A549 (cell line): Measurements from ENCODE around the gene ETV3. TPM values are rescaled to one million over a fixed set of nuclear protein-coding genes. Genes with fewer than 3 reads are reported as not detected.

Experiments
- ATAC-seq, 2 experiments: fragments of 200-7000 bp in 1 of 2; fragments of >200 bp in 1 of 2; cut with Nextera tagmentation in 1 of 2; cut with Tn5 transposase in 1 of 2; 3 replicates each; pipeline versions ENCODE4 v1.8.0 to v1.9.1; 2018 to 2020; ENCODE audit warnings: mild to moderate bottlenecking in 1 of 2, moderate library complexity in 1 of 2
- CTCF ChIA-PET: fragments of 300-600 bp; sonication (Branson Sonifier 250); formaldehyde crosslinking; extraction: SDS; loops from one replicate; lab custom pipeline; 2021; ENCODE audit warnings: antibody characterized with exemption, inconsistent platforms; lab: Yijun Ruan, JAX
- POLR2A ChIA-PET: fragments of 350-600 bp; formaldehyde crosslinking; extraction: SDS; loops from one replicate; lab custom pipeline; 2021; ENCODE audit warnings: antibody characterized with exemption, inconsistent platforms; lab: Yijun Ruan, JAX
- DNase-seq, 2 experiments: peaks; one replicate each; pipeline versions ENCODE4 v3.0.0 to v3.0.0-alpha.2; 2011 to 2016; ENCODE audit warnings: low read depth in 1 of 2, low spot score in 1 of 2
- FAIRE-seq: peaks from 2 replicates; lab custom pipeline; 2011; peaks lifted over from hg19 to GRCh38; lab: Jason Lieb, UNC
- H3K27ac ChIP-seq, 2 experiments: fragments of >200 bp; sonication (Bioruptor Twin); formaldehyde crosslinking; 3 replicates each; pipeline ENCODE4 v1.5.1; 2016 to 2017
- H3K4me1 ChIP-seq: fragments of >200 bp; sonication (Bioruptor Twin); formaldehyde crosslinking; 3 replicates; pipeline ENCODE4 v1.6.1; 2016
- H3K4me2 ChIP-seq: fragments of >200 bp; sonication (Bioruptor Twin); formaldehyde crosslinking; 3 replicates; pipeline ENCODE4 v1.6.1; 2016
- H3K4me3 ChIP-seq: fragments of >200 bp; sonication (Bioruptor Twin); formaldehyde crosslinking; 3 replicates; pipeline ENCODE4 v1.5.1; 2016
- H3K9me3 ChIP-seq: fragments of >200 bp; sonication (Bioruptor Twin); formaldehyde crosslinking; 3 replicates; pipeline ENCODE4 v1.6.1; 2016
- BCL3 ChIP-seq: fragments of >200 bp; sonication (Bioruptor Twin); formaldehyde crosslinking; IDR thresholded peaks from 3 replicates; pipeline ENCODE4 v1.6.1; 2016
- BHLHE40 ChIP-seq: IDR thresholded peaks from 2 replicates; pipeline ENCODE4 v1.6.1; 2012; ENCODE audit warnings: low read depth, low read length, inconsistent platforms
- CEBPB ChIP-seq, 2 experiments: fragments of >200 bp in 1 of 2; sonication (Bioruptor Twin) in 1 of 2; formaldehyde crosslinking in 1 of 2; IDR thresholded peaks; 2 replicates each; pipeline ENCODE4 v1.6.1; 2012 to 2016
- ESRRA ChIP-seq: fragments of 150-350 bp; IDR thresholded peaks from 2 replicates; pipeline ENCODE4 v1.6.1; 2014; ENCODE audit warnings: mild to moderate bottlenecking, low read length, borderline replicate concordance
- GATA3 ChIP-seq: IDR thresholded peaks from 2 replicates; pipeline ENCODE4 v1.6.1; 2012; ENCODE audit warnings: borderline replicate concordance
- HDAC2 ChIP-seq: fragments of 200-600 bp; sonication (generic); IDR thresholded peaks from 2 replicates; pipeline ENCODE4 v1.6.1; 2016
- JUN ChIP-seq, 2 experiments: fragments of >200 bp; sonication (Bioruptor Twin); formaldehyde crosslinking; IDR thresholded peaks; 2 replicates in 1 of 2; 3 replicates in 1 of 2; pipeline ENCODE4 v1.6.1; 2016 to 2017
- KDM1A ChIP-seq: fragments of 200-600 bp; sonication (generic); IDR thresholded peaks from 2 replicates; pipeline ENCODE4 v1.6.1; 2016; ENCODE audit warnings: low read depth, mild to moderate bottlenecking
- MAZ ChIP-seq: fragments of 150-350 bp; IDR thresholded peaks from 2 replicates; pipeline ENCODE4 v1.6.1; 2014; ENCODE audit warnings: antibody characterized with exemption, low read depth, low read length, borderline replicate concordance
- NPAS2 ChIP-seq: fragments of 250-450 bp; sonication (Bioruptor Pico); IDR thresholded peaks from 2 replicates; pipeline ENCODE4 v1.8.0; 2022; ENCODE audit warnings: mild to moderate bottlenecking, moderate library complexity, borderline replicate concordance
- PHF8 ChIP-seq: fragments of 200-600 bp; sonication (generic); IDR thresholded peaks from 2 replicates; pipeline ENCODE4 v1.6.1; 2016; ENCODE audit warnings: low read depth, mild to moderate bottlenecking, antibody characterized with exemption, moderate library complexity, borderline replicate concordance
- POLR2AphosphoS2 ChIP-seq: conservative IDR thresholded peaks from 2 replicates; pipeline ENCODE4 v1.6.1; 2012; ENCODE audit warnings: low read length, improper control_type of control experiment, inconsistent platforms
- RAD21 ChIP-seq, 2 experiments: fragments of >200 bp in 1 of 2; sonication (Bioruptor Twin) in 1 of 2; formaldehyde crosslinking in 1 of 2; IDR thresholded peaks in 1 of 2; conservative IDR thresholded peaks in 1 of 2; 2 replicates in 1 of 2; 3 replicates in 1 of 2; pipeline ENCODE4 v1.6.1; 2012 to 2018; ENCODE audit warnings: inconsistent platforms in 1 of 2
- RCOR1 ChIP-seq: fragments of 150-350 bp; IDR thresholded peaks from 2 replicates; pipeline ENCODE4 v1.6.1; 2014; ENCODE audit warnings: antibody characterized with exemption, low read length, low read depth
- RFX5 ChIP-seq: fragments of 450-650 bp; IDR thresholded peaks from 2 replicates; pipeline ENCODE4 v1.7.1; 2014; ENCODE audit warnings: antibody characterized with exemption, mild to moderate bottlenecking, moderate library complexity
- ZC3H11A ChIP-seq: fragments of 450-650 bp; IDR thresholded peaks from 2 replicates; pipeline ENCODE4 v1.6.1; 2014; ENCODE audit warnings: antibody characterized with exemption, mild to moderate bottlenecking
- ZSCAN20 ChIP-seq: fragments of 250-450 bp; sonication (Bioruptor Pico); IDR thresholded peaks from 2 replicates; pipeline ENCODE4 v1.8.0; 2022; ENCODE audit warnings: mild to moderate bottlenecking, moderate library complexity
- WGBS: methylation state at CpG from one replicate; pipeline ENCODE4 v1.1.6; 2017; ENCODE audit errors: missing lambda C conversion rate; 5-methylcytosine and 5-hydroxymethylcytosine counted together
- polyA plus RNA-seq, 4 experiments: library from polyadenylated mRNA; depleted of rRNA in 3 of 4; stranded (reverse); fragments of >200 nt; fragmentation: RNase III in 1 of 4; extraction: RNeasy Plus Mini Kit Qiagen cat#74134 plus additional on column Dnase treatment in 1 of 4; gene quantifications; 2 replicates in 3 of 4; 3 replicates in 1 of 4; pipeline ENCODE4 v1.2.3, GENCODE V29; 2011 to 2017
- TF ChIP-seq, protein P1 (sequence below): fragments of 150-350 bp; IDR thresholded peaks from 2 replicates; pipeline ENCODE4 v1.6.1; 2014; ENCODE audit warnings: low read depth, mild to moderate bottlenecking, low read length
- TF ChIP-seq, protein P2 (sequence below): fragments of 250-450 bp; sonication (Bioruptor Pico); IDR thresholded peaks from 2 replicates; pipeline ENCODE4 v1.5.0; 2021; ENCODE audit warnings: mild to moderate bottlenecking, moderate library complexity, borderline replicate concordance
- TF ChIP-seq, protein P3 (sequence below): fragments of >200 bp; sonication (Bioruptor Twin); formaldehyde crosslinking; IDR thresholded peaks from 3 replicates; pipeline ENCODE4 v1.5.1; 2016

The ETV3 gene
- polyA plus RNA-seq, 2 of the 4 experiments (the other 2 are of a cell fraction): 11.1 to 14.5 TPM

GRCh38 chr1:157112186-157112867, 25.9 kb downstream of the ETV3 start:
- H3K4me2 ChIP-seq: no peak overlapping the region
- no peak for DNase-seq
- TF ChIP-seq BCL3 (no peak), CEBPB (IDR thresholded peaks at IDR 0.05) (no peak), JUN (IDR thresholded peaks at IDR 0.05) (no peak), KDM1A (no peak), RAD21 (conservative IDR thresholded peaks at IDR 0.05 in 1 of 2, IDR thresholded peaks at IDR 0.05 in 1 of 2) (no peak), POLR2AphosphoS2 (no peak), ZSCAN20 (CRISPR knock-in tag) (no peak), GATA3 (no peak), PHF8 (no peak), ESRRA (no peak)
- TF ChIP-seq, all 56 proteins: peak for 0
- no peaks in the 10 kb centered on the region for H3K4me1 ChIP-seq
- no peak overlapping the region for H3K4me3 ChIP-seq
- no peaks in the 10 kb centered on the region for H3K9me3 ChIP-seq
- ChIA-PET CTCF (interaction anchor here (0.6 to 9.8 kb wide), 3 partner anchors 17 to 43 kb away, joined by 3 to 79 read pairs (median 10); no protein-coding TSS in a partner anchor), POLR2A (no interaction called here)
- no peak for FAIRE-seq
- no peak for ATAC-seq
- H3K27ac ChIP-seq: no peak overlapping the region
- 55% methylated on average over 8 of the region's 8 CpGs for WGBS

- H3K4me3 ChIP-seq: no peak overlapping the region
- H3K27ac ChIP-seq: no peak overlapping the region
- ATAC-seq (no peak), DNase-seq (no peak), FAIRE-seq (no peak)
- ChIA-PET POLR2A (no interaction called here), CTCF (interaction anchor here (0.6 to 9.8 kb wide), 4 partner anchors 13 to 45 kb away, joined by 3 to 79 read pairs (median 11); no protein-coding TSS in a partner anchor)
- H3K4me1 ChIP-seq: peaks cover 3% of the 10 kb centered on the region
- no peak overlapping the region for H3K4me2 ChIP-seq
- 74% methylated on average over 17 of the region's 19 CpGs for WGBS
- TF ChIP-seq BCL3 (no peak), BHLHE40 (no peak), MAZ (no peak), HDAC2 (no peak), ESRRA (no peak), POLR2AphosphoS2 (no peak), RFX5 (no peak), NPAS2 (CRISPR knock-in tag) (no peak), CEBPB (IDR thresholded peaks at IDR 0.05) (no peak), RCOR1 (no peak), ZC3H11A (no peak)
- TF ChIP-seq, protein P1, sequence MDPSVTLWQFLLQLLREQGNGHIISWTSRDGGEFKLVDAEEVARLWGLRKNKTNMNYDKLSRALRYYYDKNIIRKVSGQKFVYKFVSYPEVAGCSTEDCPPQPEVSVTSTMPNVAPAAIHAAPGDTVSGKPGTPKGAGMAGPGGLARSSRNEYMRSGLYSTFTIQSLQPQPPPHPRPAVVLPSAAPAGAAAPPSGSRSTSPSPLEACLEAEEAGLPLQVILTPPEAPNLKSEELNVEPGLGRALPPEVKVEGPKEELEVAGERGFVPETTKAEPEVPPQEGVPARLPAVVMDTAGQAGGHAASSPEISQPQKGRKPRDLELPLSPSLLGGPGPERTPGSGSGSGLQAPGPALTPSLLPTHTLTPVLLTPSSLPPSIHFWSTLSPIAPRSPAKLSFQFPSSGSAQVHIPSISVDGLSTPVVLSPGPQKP: no peak
- TF ChIP-seq, protein P2, sequence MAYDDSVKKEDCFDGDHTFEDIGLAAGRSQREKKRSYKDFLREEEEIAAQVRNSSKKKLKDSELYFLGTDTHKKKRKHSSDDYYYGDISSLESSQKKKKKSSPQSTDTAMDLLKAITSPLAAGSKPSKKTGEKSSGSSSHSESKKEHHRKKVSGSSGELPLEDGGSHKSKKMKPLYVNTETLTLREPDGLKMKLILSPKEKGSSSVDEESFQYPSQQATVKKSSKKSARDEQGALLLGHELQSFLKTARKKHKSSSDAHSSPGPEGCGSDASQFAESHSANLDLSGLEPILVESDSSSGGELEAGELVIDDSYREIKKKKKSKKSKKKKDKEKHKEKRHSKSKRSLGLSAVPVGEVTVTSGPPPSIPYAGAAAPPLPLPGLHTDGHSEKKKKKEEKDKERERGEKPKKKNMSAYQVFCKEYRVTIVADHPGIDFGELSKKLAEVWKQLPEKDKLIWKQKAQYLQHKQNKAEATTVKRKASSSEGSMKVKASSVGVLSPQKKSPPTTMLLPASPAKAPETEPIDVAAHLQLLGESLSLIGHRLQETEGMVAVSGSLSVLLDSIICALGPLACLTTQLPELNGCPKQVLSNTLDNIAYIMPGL (CRISPR knock-in tag): no peak
- TF ChIP-seq, protein P3, sequence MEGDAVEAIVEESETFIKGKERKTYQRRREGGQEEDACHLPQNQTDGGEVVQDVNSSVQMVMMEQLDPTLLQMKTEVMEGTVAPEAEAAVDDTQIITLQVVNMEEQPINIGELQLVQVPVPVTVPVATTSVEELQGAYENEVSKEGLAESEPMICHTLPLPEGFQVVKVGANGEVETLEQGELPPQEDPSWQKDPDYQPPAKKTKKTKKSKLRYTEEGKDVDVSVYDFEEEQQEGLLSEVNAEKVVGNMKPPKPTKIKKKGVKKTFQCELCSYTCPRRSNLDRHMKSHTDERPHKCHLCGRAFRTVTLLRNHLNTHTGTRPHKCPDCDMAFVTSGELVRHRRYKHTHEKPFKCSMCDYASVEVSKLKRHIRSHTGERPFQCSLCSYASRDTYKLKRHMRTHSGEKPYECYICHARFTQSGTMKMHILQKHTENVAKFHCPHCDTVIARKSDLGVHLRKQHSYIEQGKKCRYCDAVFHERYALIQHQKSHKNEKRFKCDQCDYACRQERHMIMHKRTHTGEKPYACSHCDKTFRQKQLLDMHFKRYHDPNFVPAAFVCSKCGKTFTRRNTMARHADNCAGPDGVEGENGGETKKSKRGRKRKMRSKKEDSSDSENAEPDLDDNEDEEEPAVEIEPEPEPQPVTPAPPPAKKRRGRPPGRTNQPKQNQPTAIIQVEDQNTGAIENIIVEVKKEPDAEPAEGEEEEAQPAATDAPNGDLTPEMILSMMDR: no peak
- no peaks in the 10 kb centered on the region for H3K9me3 ChIP-seq
These were observed 26.6 kb downstream of the ETV3 start for GRCh38 chr1:157111396-157112165.
